Islet precursor cell (in vitro differentiated cells): ENCODE results near the gene VPS13D.
"Not testable (repeated sequence)": the region's sequence is repeated elsewhere in the genome, so short reads cannot be mapped to it uniquely, and the experiment has no call there.

ENCODE experiments used
- DNase-seq: peaks from one replicate; pipeline ENCODE4 v3.0.0-alpha.2; 2018

The VPS13D gene

GRCh38 chr1:12197483-12197880, 32.3 kb upstream of the VPS13D start:
- no peak for DNase-seq

DNA sequence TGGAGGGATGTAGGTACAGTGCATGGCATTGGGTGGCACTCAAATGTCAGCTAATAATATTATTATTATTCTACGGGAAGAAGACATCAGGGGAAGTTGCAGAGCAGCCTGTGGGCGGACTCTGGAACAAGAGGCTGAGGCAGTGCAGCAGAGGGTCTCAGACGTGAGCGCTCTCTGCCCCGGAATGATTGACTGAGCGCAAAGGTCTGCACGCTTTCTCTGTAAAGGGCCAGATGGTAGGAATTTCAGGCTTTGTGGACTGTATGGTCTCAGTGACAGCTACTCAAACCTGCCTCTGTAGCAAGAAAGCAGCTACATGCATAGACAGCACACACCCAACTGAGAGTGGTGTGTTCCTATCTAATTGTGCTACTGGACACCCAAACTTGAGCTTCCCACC, 29.6 kb upstream of the VPS13D start:
- no peak for DNase-seq

GRCh38 chr1:12201352-12202189, 28.3 kb upstream of the VPS13D start:
- no peak for DNase-seq

DNA sequence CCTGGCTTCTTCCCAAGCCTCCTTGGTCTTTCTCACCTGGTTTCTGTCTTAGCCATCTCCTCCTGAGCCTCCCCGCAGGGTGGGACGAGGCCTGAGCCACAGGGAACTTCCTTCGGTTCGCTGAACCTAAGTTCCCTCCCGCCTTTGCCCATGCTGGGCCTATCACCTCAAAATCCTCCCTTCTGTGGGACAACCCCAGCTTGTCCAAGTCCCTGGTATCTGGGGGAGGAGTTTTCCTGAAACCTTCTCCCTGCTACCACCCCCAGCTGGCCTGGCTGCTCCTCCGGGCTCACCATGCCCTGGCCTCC, 27.7 kb upstream of the VPS13D start:
- DNase-seq, result no peak

- DNase-seq, result no peak
Measured at GRCh38 chr1:12202577-12202976, 27.3 kb upstream of the VPS13D start.

DNA sequence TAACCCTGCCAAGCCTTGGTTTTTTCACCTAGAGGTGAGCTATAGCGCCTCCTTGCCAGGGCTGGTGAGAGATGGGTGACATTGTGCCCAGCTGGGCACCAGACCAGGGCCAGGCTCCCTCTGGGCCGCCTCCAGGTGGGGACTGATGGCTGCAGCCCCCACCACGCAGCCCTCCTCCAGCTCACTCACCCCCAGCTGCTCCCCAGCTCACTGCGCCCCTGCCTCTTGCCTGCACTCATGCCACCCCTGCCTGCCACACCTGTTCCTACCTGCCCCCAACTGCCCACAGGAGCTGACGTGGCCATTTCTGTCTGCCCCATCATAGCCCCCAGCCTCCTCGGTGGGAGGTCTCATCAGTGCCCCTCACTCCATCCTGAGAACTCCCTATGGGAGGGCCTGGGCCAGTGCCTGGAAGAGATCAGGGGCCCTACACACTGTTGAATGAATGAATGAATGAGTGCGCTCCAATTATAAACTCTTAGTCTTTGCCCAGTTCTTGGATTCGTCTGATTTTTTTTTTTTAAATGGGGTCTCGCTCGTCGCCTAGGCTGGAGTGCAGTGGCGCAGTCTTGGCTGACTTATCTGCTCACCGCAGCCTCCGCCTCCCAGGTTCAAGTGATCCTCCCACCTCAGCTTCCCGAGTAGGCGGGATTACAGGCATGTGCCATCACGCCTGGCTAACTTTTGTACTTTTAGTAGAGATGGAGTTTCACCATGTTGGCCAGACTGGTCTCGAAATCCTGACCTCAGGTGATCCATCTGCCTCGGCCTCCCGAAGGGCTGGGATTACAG, 26.4 kb upstream of the VPS13D start:
- DNase-seq, result no peak

DNA sequence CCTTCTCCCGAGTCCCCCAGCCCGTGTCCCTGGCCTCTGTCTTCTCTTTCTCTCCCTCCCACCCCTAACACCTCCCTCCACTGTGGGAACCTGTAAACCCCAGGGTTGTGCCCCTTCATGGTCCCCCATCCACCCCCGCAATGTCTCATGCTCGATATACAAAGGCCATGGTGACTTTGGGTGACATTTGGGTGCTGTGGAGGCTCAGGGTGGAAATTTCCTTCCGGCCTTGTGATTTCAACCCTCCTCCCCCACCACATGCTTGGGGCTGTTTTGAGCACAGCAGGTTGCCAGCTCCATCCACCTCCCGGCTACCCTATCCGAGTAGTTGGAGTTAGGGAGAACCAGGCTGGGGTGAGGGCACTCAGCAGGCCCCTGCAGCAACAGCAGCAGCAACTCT, 25.7 kb upstream of the VPS13D start:
- no peak for DNase-seq

DNA sequence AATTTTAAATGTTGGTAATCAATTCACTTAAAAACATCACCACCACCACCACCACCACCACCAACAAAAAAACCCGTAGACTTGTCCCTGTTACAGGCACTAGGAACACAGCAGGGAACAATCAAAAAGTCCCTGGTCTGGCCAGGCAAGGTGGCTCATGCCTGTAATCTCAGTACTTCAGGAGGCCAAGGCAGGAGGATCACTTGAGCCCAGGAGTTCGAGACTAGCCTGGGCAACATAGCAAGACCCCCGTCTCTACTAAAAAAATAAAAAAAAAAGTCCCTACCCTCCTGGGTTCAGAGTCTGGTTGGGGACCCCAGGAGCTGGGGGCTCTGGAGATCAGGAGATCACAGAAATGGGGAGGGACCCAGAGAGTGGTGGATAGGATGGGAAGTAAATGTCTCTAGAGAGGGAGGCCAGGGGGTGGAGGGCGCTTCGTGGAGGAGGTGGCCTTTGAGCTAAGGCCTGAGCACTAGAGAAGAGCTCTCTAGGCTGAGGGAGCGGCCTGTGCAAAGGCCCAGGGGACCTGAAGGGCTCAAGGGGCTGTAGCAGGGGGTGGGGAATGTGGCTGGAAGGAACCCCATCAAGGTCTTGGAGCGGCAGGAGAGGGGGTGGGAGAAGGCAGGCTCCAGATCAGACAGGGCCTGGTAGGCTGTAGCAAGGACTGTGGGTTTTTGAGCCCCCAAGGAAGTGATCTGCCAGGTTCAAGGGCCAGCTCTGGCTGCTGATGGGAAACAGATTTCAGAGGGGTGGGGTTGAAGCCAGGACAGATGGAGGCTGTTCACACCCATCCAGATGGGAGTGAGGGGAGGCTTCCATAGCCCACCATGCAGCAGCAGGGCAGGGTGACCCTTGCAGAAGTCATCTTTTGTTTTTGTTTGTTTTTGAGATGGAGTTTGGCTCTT, 24.8 kb upstream of the VPS13D start:
- no peak for DNase-seq

DNA sequence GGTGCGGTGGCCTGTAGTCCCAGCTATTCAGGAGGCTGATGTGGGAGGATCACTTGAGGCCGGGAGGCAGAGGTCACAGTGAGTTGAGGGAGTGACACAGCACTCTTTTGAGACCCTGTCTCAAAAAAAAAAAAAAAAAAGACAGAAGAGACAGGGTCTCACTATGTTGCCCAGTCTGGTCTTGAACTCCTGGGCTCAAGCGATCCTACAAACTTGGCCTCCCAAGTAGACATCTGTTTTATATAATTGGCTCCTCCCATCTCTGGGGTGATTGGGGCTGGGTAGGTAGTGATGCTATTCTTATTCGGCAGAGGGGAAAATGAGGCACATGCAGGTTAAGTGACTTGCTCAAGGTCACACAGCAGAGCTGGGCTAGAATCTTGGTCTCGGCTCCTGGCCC, 23.6 kb upstream of the VPS13D start:
- DNase-seq, result no peak

- DNase-seq, result no peak
Measured at GRCh38 chr1:12206792-12207424, 22.9 kb upstream of the VPS13D start.

GRCh38 chr1:12208271-12208670, 21.6 kb upstream of the VPS13D start:
- DNase-seq, result no peak

GRCh38 chr1:12208764-12209494, 20.9 kb upstream of the VPS13D start:
- DNase-seq, result peak; percentile 91

GRCh38 chr1:12209495-12209832, 20.4 kb upstream of the VPS13D start:
- DNase-seq, result no peak

DNA sequence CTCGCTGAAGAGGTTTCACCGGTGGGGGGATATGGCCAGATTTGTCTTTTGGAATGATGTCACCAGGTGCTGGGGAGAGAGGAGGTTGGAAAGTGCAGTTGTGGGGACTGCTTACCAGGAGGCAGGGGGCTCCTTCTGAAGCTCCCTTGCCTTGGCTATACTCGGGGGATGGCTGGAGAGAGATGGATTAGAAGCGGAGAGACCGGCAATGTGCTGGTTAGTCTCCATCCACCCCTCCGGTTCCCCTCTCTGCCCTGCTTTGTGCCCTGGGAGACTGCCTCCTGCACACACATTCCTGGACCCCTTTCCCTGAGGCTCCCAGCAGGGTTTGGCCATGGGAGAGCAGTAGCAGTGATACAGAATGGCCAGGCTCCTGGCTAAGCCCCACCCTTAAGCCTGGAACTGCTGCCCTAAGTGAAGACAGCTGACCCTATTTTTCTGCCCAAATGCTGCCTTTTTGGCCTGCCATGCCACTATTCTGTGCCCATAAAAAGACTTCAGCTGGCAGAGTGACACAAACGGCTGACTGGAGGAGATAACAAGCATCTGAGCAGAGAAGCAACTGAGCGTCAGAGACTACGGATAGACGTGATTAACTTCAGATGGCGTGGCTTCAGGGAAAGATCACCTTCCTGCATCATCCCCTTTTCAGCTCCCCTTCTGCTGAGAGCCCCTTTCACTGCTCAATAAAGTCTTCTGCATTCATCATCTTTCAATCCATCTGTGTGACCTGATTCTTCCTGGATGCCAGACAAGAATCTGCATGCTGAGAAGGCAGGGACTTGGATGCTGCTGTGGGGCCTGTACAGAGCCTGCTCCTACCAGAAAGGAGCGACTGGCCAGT, 14.5 kb upstream of the VPS13D start:
- DNase-seq, result no peak

GRCh38 chr1:12219800-12220199, 10.0 kb upstream of the VPS13D start:
- DNase-seq, result no peak

- DNase-seq, result no peak
Measured at GRCh38 chr1:12220890-12221289, 8.9 kb upstream of the VPS13D start.

DNA sequence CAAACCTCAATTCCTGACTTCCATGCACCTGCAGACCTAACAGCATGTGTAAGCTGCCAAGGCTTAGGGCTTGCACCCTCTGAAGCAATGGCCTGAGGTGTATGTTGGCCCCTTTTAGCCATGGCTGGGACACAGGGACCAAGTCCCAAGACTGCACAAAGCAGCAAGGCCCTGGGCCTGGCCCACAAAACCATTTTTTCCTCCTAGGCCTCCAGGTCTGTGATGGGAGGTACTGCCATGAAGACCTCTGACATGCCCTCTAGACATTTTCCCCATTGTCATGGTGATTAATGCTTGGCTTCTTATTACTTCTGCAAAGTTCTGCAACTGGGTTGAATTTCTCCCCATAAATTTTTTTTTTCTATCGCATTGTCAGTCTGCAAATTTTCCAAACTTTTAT, 7.1 kb upstream of the VPS13D start:
- not testable (repeated sequence) for DNase-seq

DNA sequence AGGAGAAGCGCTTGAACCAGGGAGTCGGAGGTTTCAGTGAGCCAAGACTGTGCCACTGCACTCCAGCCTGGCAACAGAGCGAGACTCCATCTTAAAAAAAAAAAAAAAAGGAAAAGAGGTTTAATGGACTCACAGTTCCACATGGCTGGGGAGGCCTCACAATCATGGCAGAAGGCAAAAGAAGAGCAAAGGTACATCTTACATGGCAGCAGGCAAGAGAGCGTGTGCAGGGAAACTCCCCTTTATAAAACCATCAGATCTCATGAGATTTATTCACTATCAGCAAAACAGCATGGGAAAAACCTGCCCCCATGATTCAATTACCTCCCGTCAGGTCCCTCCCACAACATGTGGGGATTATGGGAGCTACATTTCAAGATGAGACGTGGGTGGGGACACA, 5.7 kb upstream of the VPS13D start:
- not testable (repeated sequence) for DNase-seq

DNA sequence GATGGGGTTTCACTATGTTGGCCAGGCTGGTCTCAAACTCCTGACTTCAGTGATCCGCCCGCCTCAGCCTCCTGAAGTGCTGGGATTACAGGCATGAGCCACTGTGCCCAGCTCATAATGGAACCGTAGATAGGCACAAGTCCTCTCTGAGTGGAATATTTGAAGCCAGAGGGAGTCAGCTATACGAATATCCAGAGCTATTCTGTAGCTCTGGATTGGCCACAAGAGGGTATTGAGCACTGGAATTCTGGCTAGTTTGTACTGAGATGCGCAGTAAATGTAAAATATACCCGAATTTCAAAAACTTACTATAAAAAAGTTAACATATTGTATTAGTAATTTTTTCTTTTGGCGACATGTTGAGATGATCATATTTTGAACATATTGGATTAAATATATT, 851 bp upstream of the VPS13D start:
- DNase-seq, result no peak

- DNase-seq, result no peak
Measured at GRCh38 chr1:12229386-12229834, 420 bp upstream of the VPS13D start.

GRCh38 chr1:12230549-12231275, 882 bp downstream of the VPS13D start:
- peak; percentile 74 for DNase-seq
